Measurements from ENCODE around the gene ROGDI.
"Not testable (repeated sequence)": the region's sequence is repeated elsewhere in the genome, so short reads cannot be mapped to it uniquely, and the experiment has no call there.

The ROGDI gene

GRCh38 chr16:4790261-4790660, 12.2 kb downstream of the ROGDI start:
- no peak for DNase-seq

- no peak for DNase-seq
These were observed 13.5 kb downstream of the ROGDI start for GRCh38 chr16:4788910-4789309.

- no peak for DNase-seq
These were observed 13.9 kb downstream of the ROGDI start for GRCh38 chr16:4788489-4788889.

- no peak for DNase-seq
These were observed 14.6 kb downstream of the ROGDI start, which contains the start of gene SEPTIN12 for GRCh38 chr16:4787627-4788482. SEPTIN12 (minus strand) TSS chr16:4788345; CDS start chr16:4787645, 700 bp downstream.

- no peak for DNase-seq
These were observed 15.4 kb downstream of the ROGDI start for GRCh38 chr16:4787068-4787467.

GRCh38 chr16:4785758-4786433, 16.5 kb downstream of the ROGDI start:
- no peak for DNase-seq

- DNase-seq, result not testable (repeated sequence)
These were observed 17.9 kb downstream of the ROGDI start for GRCh38 chr16:4784444-4784987.

GRCh38 chr16:4783951-4784336, 18.5 kb downstream of the ROGDI start:
- DNase-seq, result no peak

- no peak for DNase-seq
These were observed 19.0 kb downstream of the ROGDI start for GRCh38 chr16:4783251-4783950.

- DNase-seq, result peak; percentile 3
These were observed 22.2 kb downstream of the ROGDI start for GRCh38 chr16:4780235-4780634.

- DNase-seq, result no peak
These were observed 24.4 kb downstream of the ROGDI start for GRCh38 chr16:4778050-4778392.

- no peak for DNase-seq
These were observed 24.9 kb downstream of the ROGDI start for GRCh38 chr16:4777339-4778049.

GRCh38 chr16:4776141-4776705, 26.2 kb downstream of the ROGDI start:
- DNase-seq, result no peak

- DNase-seq, result no peak
These were observed 27.4 kb downstream of the ROGDI start for GRCh38 chr16:4775005-4775404.

- no peak for DNase-seq
These were observed 30.1 kb downstream of the ROGDI start for GRCh38 chr16:4772351-4772750.

GRCh38 chr16:4771646-4772045, 30.8 kb downstream of the ROGDI start:
- DNase-seq, result no peak

GRCh38 chr16:4769306-4769638, 33.2 kb downstream of the ROGDI start:
- DNase-seq, result no peak

- peak; percentile 92 for DNase-seq
These were observed 33.7 kb downstream of the ROGDI start for GRCh38 chr16:4768549-4769305.

GRCh38 chr16:4767872-4768548, 34.4 kb downstream of the ROGDI start:
- DNase-seq, result no peak

- DNase-seq, result peak; percentile 89
These were observed 35.4 kb downstream of the ROGDI start, which contains the start of gene ZNF500 for GRCh38 chr16:4766875-4767628. ZNF500 (minus strand) TSS chr16:4767162; CDS start chr16:4765978, 1,184 bp downstream.
